ENCODE results near the gene KATNAL2.

The KATNAL2 gene

GRCh38 chr18:47121146-47121545 lies 203.7 kb downstream of the KATNAL2 start:
- H3K4me3 ChIP-seq (replicated peaks in 1 of 2; ENCODE audit: low read depth in 2 of 2, low read length in 2 of 2), result no peak overlapping the region
- DNase-seq (ENCODE audit: low read depth in 2 of 2), result no peak
- TF ChIP-seq CTCF (IDR thresholded peaks at IDR 0.05; ENCODE audit: low read depth, low read length), result no peak

GRCh38 chr18:47141289-47141688 lies 223.9 kb downstream of the KATNAL2 start:
- no peak for DNase-seq (ENCODE audit: low read depth in 2 of 2)
- TF ChIP-seq CTCF (IDR thresholded peaks at IDR 0.05; ENCODE audit: low read depth, low read length), result no peak
- H3K4me3 ChIP-seq (replicated peaks in 1 of 2; ENCODE audit: low read depth in 2 of 2, low read length in 2 of 2), result no peak overlapping the region

- TF ChIP-seq CTCF (IDR thresholded peaks at IDR 0.05; ENCODE audit: low read depth, low read length), result no peak
- no peak overlapping the region for H3K4me3 ChIP-seq (replicated peaks in 1 of 2; ENCODE audit: low read depth in 2 of 2, low read length in 2 of 2)
- no peak for DNase-seq (ENCODE audit: low read depth in 2 of 2)
Measured at GRCh38 chr18:47143153-47143552, 225.8 kb downstream of the KATNAL2 start.

GRCh38 chr18:47143899-47144485 lies 226.6 kb downstream of the KATNAL2 start:
- H3K4me3 ChIP-seq (replicated peaks in 1 of 2; ENCODE audit: low read depth in 2 of 2, low read length in 2 of 2), result no peak overlapping the region
- TF ChIP-seq CTCF (IDR thresholded peaks at IDR 0.05; ENCODE audit: low read depth, low read length), result no peak
- no peak for DNase-seq (ENCODE audit: low read depth in 2 of 2)

- DNase-seq (ENCODE audit: low read depth in 2 of 2), result no peak
- H3K4me3 ChIP-seq (replicated peaks in 1 of 2; ENCODE audit: low read depth in 2 of 2, low read length in 2 of 2), result no peak overlapping the region
- TF ChIP-seq CTCF (IDR thresholded peaks at IDR 0.05; ENCODE audit: low read depth, low read length), result no peak
Measured at GRCh38 chr18:47146206-47146605, 228.8 kb downstream of the KATNAL2 start.

- H3K4me3 ChIP-seq (replicated peaks in 1 of 2; ENCODE audit: low read depth in 2 of 2, low read length in 2 of 2), result peak overlapping the region; percentile 62 to 77
- TF ChIP-seq CTCF (IDR thresholded peaks at IDR 0.05; ENCODE audit: low read depth, low read length), result no peak
- peak in 1 of 2 donors; percentile 12 for DNase-seq (ENCODE audit: low read depth in 2 of 2)
Measured at GRCh38 chr18:47149457-47150028, 232.1 kb downstream of the KATNAL2 start.
